Left lung (tissue), 10 donors: Measurements from ENCODE around the gene IL27RA. TPM values are rescaled to one million over a fixed set of nuclear protein-coding genes. Genes with fewer than 3 reads are reported as not detected.
"Not testable (repeated sequence)": the region's sequence is repeated elsewhere in the genome, so short reads cannot be mapped to it uniquely, and the experiment has no call there.

Experiments
- ATAC-seq: fragments of 200-7000 bp; cut with Tn5 transposase; one replicate; pipeline ENCODE4 v1.9.1; 2020; ENCODE audit warnings: moderate library complexity
- DNase-seq, 4 donors: peaks; one replicate each; pipeline ENCODE4 v3.0.0-alpha.2; 2013 to 2020
- H3K27ac ChIP-seq, 2 donors: fragments of 200-600 bp; sonication (generic) in 1 of 2; one replicate each; pipeline versions ENCODE4 v1.5.0 to v1.8.0; 2020 to 2021
- H3K27me3 ChIP-seq, 2 donors: fragments of 200-600 bp; sonication (generic) in 1 of 2; one replicate each; pipeline versions ENCODE4 v1.5.0 to v1.8.0; 2020 to 2021
- H3K36me3 ChIP-seq, 2 donors: fragments of 200-600 bp; sonication (generic) in 1 of 2; one replicate each; pipeline versions ENCODE4 v1.5.0 to v1.8.0; 2020 to 2021
- H3K4me1 ChIP-seq, 2 donors: fragments of 200-600 bp; one replicate each; pipeline ENCODE4 v1.8.0; 2021
- H3K4me3 ChIP-seq, 2 donors: fragments of 200-600 bp; sonication (generic) in 1 of 2; one replicate each; pipeline versions ENCODE4 v1.5.0 to v1.8.0; 2020 to 2021; ENCODE audit warnings: mild to moderate bottlenecking in 1 of 2
- H3K9me3 ChIP-seq, 2 donors: fragments of 200-600 bp; sonication (generic) in 1 of 2; one replicate each; pipeline versions ENCODE4 v1.5.0 to v1.8.0; 2020 to 2021
- CTCF ChIP-seq, 2 donors: fragments of 200-600 bp; sonication (generic) in 1 of 2; IDR thresholded peaks; one replicate each; pipeline versions ENCODE4 v1.5.0 to v1.8.0; 2021; ENCODE audit warnings: antibody characterized with exemption in 2 of 2
- intact Hi-C, 2 donors: fragments of 100-400 bp; cut with DNase I; formaldehyde crosslinking; loops; one replicate each; pipeline versions ENCODE4 v1.11.2 to v1.14.2; 2022
- polyA plus RNA-seq, 6 donors: library from polyadenylated mRNA; unstranded; fragments of 120-200 nt; gene quantifications; one replicate each; pipeline ENCODE4 v1.2.1, GENCODE V29; 2013; ENCODE audit not compliant: insufficient read length in 6 of 6
- total RNA-seq, 2 donors: library from RNA; stranded (reverse); fragmentation: NEBNext Ultra II Directional; extraction: Animal tissue kit (Norgen Biotek cat#: 25700); gene quantifications; one replicate each; pipeline ENCODE4 v1.2.1, GENCODE V29; 2021
- donor health status: DM: no; HTN: yes; CAD: no.
- donor health status: DM: no; HTN: no; CAD: no.

The IL27RA gene
- total and polyA plus RNA-seq, 8 donors: 6.7 to 17.4 (median 8.3) TPM

- H3K4me3 ChIP-seq: no peak overlapping the region
- peaks cover 0 to 37% of the 10 kb centered on the region in 2 donors for H3K36me3 ChIP-seq
- ATAC-seq: no peak
- intact Hi-C loops: loop anchor here in 1 of 2 donors (10.0 kb wide), 1 partner anchor 154 kb away; no protein-coding TSS in a partner anchor
- no peaks in the 10 kb centered on the region for H3K9me3 ChIP-seq
- no peak for TF ChIP-seq CTCF (IDR thresholded peaks at IDR 0.05)
- peaks cover 0 to 10% of the 10 kb centered on the region in 2 donors for H3K4me1 ChIP-seq
- DNase-seq: no peak
- H3K27me3 ChIP-seq: no peaks in the 10 kb centered on the region
- H3K27ac ChIP-seq: no peak overlapping the region
Measured at GRCh38 chr19:14039181-14039580, 7.6 kb downstream of the IL27RA start.

- H3K4me3 ChIP-seq, H3K9me3 ChIP-seq, H3K4me1 ChIP-seq, H3K27me3 ChIP-seq, intact Hi-C loops: not testable (repeated sequence)
- ATAC-seq (peak; percentile 84), DNase-seq (peak in 1 of 4 donors; percentile 73)
- Histone ChIP-seq H3K27ac (peak overlapping the region in 1 of 2 donors; percentile 24), H3K36me3 (peaks cover 0 to 55% of the 10 kb centered on the region in 2 donors)
- peak; percentile 26 to 63 for TF ChIP-seq CTCF (IDR thresholded peaks at IDR 0.05)
Measured at GRCh38 chr19:14042659-14043608, 11.4 kb downstream of the IL27RA start.

GRCh38 chr19:14047866-14048265 lies 16.3 kb downstream of the IL27RA start:
- H3K27me3 ChIP-seq, H3K9me3 ChIP-seq, intact Hi-C loops, DNase-seq, H3K4me1 ChIP-seq, H3K27ac ChIP-seq, H3K4me3 ChIP-seq, ATAC-seq: not testable (repeated sequence)
- H3K36me3 ChIP-seq: peaks cover 0 to 61% of the 10 kb centered on the region in 2 donors

GRCh38 chr19:14048443-14049153 lies 17.0 kb downstream of the IL27RA start:
- DNase-seq (peak in 1 of 4 donors; percentile 87), ATAC-seq (peak; percentile 93)
- peak; percentile 85 to 92 for TF ChIP-seq CTCF (IDR thresholded peaks at IDR 0.05)
- H3K27ac ChIP-seq: no peak overlapping the region
- no peak overlapping the region for H3K4me3 ChIP-seq
- H3K27me3 ChIP-seq: no peaks in the 10 kb centered on the region
- H3K9me3 ChIP-seq: no peaks in the 10 kb centered on the region
- H3K4me1 ChIP-seq: no peaks in the 10 kb centered on the region
- intact Hi-C loops: no loop called here
- H3K36me3 ChIP-seq: peaks cover 0 to 67% of the 10 kb centered on the region in 2 donors

GRCh38 chr19:14050512-14050911 lies 18.9 kb downstream of the IL27RA start:
- DNase-seq (no peak), ATAC-seq (no peak)
- Histone ChIP-seq H3K4me1 (no peaks in the 10 kb centered on the region), H3K9me3 (no peaks in the 10 kb centered on the region), H3K36me3 (peaks cover 0 to 60% of the 10 kb centered on the region in 2 donors), H3K27ac (no peak overlapping the region), H3K27me3 (no peaks in the 10 kb centered on the region), H3K4me3 (no peak overlapping the region)
- intact Hi-C loops: no loop called here
- no peak for TF ChIP-seq CTCF (IDR thresholded peaks at IDR 0.05)

GRCh38 chr19:14050961-14051360 lies 19.4 kb downstream of the IL27RA start:
- H3K4me3 ChIP-seq, H3K9me3 ChIP-seq, intact Hi-C loops, DNase-seq, H3K27me3 ChIP-seq, H3K4me1 ChIP-seq, ATAC-seq, H3K27ac ChIP-seq: not testable (repeated sequence)
- H3K36me3 ChIP-seq: peaks cover 0 to 55% of the 10 kb centered on the region in 2 donors
